ENCODE measurements around the gene PORCN. TPM values are rescaled to one million over a fixed set of nuclear protein-coding genes. Genes with fewer than 3 reads are reported as not detected.

The PORCN gene
- total RNA-seq, 1 donor from 2014 or later: 8.9 TPM

DNA sequence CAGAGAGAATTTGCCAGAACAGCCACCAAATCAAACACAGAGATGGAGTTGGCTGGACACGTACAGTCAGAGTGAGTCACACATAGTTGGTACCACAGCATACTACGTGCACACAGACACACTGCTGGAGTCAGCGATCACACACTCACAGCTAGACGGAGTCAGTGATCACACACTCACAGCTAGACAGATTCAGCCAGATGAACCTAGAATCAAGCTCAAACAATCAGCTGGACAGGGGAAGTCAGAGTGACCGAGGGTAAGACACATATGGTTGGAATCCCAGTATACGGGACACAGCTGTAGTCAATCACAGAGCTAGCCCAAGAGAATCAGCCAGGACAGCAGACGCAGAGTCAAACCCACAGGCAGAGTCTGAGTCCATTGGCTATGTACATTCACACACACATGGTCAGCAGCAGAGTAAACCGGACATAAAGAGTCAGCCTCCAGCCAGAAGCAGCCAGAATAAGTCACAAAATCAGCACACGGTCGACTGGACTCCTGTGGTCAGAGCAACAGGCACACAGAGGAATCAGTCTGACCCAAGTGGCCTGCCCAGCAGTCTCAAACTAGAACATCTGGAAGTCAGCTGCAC lies 43.4 kb upstream of the PORCN start:
- ATAC-seq (no peak), DNase-seq (no peak)
- TF ChIP-seq CTCF (IDR thresholded peaks at IDR 0.05): no peak
- Histone ChIP-seq H3K4me1 (no peaks in the 10 kb centered on the region), H3K9me3 (no peaks in the 10 kb centered on the region), H3K4me3 (peak overlapping the region; percentile 8), H3K36me3 (no peaks in the 10 kb centered on the region), H3K27me3 (no peaks in the 10 kb centered on the region), H3K27ac (no peak overlapping the region)
- intact Hi-C loops (cut with DNase I): no loop called here

GRCh38 chrX:48466696-48467095 lies 42.1 kb upstream of the PORCN start:
- ATAC-seq (no peak), DNase-seq (no peak)
- no peaks in the 10 kb centered on the region for H3K27me3 ChIP-seq
- no peaks in the 10 kb centered on the region for H3K36me3 ChIP-seq
- peak; percentile 13 for TF ChIP-seq CTCF (IDR thresholded peaks at IDR 0.05)
- no peak overlapping the region for H3K27ac ChIP-seq
- intact Hi-C loops (cut with DNase I): no loop called here
- no peaks in the 10 kb centered on the region for H3K9me3 ChIP-seq
- H3K4me3 ChIP-seq: peak overlapping the region; percentile 30
- H3K4me1 ChIP-seq: no peaks in the 10 kb centered on the region

- no peak overlapping the region for H3K27ac ChIP-seq
- intact Hi-C loops (cut with DNase I): no loop called here
- DNase-seq: no peak
These were observed 41.5 kb upstream of the PORCN start for GRCh38 chrX:48467281-48467761.

DNA sequence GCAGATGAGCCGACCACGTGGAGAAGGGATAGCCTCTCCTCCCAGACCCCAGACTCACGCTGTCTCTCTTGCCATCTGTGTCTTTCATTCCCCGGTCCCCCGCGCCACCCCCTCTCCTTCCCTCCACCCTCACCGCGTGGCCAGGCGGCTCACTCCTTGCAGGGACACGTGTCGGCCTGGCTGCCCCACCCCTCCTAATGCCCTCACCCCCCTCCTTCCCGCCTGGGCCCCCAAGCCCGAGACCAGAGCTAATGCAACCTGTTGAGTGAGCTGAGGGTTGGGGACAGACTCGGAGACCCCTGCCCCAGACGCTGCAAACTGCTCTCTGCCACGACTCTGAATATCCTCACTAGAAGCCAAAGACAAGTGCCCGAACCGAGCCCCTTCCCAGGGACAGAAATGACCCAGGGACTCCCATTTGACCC lies 40.5 kb upstream of the PORCN start:
- Histone ChIP-seq H3K27ac (no peak overlapping the region), H3K4me3 (peak overlapping the region; percentile 39), H3K4me1 (no peaks in the 10 kb centered on the region), H3K36me3 (no peaks in the 10 kb centered on the region), H3K27me3 (no peaks in the 10 kb centered on the region), H3K9me3 (no peaks in the 10 kb centered on the region)
- peak; percentile 42 for ATAC-seq
- intact Hi-C loops (cut with DNase I): no loop called here
- DNase-seq: no peak
- no peak for TF ChIP-seq CTCF (IDR thresholded peaks at IDR 0.05)

More at GRCh38 chrX:48467281-48467761, 41.5 kb upstream of the PORCN start:
- no peaks in the 10 kb centered on the region for H3K36me3 ChIP-seq
- no peak overlapping the region for H3K4me3 ChIP-seq
- peak; percentile 53 for ATAC-seq
- no peaks in the 10 kb centered on the region for H3K4me1 ChIP-seq
- TF ChIP-seq CTCF (IDR thresholded peaks at IDR 0.05): no peak
- no peaks in the 10 kb centered on the region for H3K9me3 ChIP-seq
- no peaks in the 10 kb centered on the region for H3K27me3 ChIP-seq

DNA sequence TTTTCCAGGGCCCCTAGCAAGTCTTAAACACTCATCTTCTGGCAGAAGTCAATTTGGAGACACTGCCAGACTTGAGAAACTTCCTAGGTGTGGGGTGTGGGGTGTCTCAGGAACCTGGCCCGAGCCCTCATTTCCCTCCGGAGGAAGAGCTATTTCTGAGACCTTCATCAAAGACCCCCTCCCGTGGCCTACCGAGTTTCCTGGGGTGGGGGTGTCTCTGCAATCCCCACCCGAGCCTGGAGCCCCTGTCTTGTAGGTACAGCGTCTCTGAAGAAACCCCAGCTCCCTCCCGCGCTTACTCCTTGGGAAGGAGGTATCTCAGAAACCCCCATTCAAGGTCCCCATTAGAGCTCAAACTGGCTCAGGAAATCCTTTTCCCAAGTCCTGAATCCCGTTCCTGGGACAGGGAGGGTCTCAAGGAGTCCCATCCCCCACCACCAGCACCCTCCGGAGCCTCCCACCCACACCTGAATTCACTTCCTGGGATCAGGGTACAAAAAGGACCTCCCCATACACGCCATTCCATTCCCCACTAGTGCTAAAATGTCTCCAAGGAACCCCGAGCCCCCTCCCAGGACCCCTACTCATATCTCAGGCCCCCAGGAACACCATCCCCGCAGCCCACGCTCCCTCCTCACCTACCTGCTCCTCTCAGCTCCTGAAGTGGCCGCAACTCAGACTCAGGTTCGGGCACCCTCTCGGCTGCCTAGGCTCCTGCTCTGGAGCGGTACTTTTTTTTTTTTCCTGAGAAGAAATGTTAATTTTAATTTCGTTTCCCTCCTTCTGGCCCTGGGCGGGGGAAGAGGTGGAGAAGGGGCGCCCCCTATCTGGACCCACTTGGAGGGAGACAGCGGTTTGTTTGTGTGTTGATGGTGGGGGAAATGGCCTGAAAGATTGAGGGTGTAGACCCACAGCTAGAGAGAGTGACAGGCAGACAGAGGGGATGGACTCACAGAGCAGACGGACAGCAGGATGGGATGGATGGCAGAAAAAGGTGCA lies 39.8 kb upstream of the PORCN start:
- peak; percentile 7 for TF ChIP-seq CTCF (IDR thresholded peaks at IDR 0.05)
- DNase-seq (no peak), ATAC-seq (no peak)
- Histone ChIP-seq H3K4me1 (no peaks in the 10 kb centered on the region), H3K27ac (no peak overlapping the region), H3K27me3 (no peaks in the 10 kb centered on the region), H3K4me3 (peak overlapping the region; percentile 39), H3K9me3 (no peaks in the 10 kb centered on the region), H3K36me3 (no peaks in the 10 kb centered on the region)
- intact Hi-C loops (cut with DNase I): no loop called here
